GM19452 (cell line): ENCODE data around the gene NUMA1.
A peak's percentile ranks its signal among the peaks of the same experiment; 100 is the strongest.

Experiments
- ATAC-seq: cut with Tn5 transposase; IDR thresholded peaks from one replicate; pipeline ENCODE4 v1.9.1; 2021; ENCODE audit not compliant: unreplicated experiment

The NUMA1 gene

DNA sequence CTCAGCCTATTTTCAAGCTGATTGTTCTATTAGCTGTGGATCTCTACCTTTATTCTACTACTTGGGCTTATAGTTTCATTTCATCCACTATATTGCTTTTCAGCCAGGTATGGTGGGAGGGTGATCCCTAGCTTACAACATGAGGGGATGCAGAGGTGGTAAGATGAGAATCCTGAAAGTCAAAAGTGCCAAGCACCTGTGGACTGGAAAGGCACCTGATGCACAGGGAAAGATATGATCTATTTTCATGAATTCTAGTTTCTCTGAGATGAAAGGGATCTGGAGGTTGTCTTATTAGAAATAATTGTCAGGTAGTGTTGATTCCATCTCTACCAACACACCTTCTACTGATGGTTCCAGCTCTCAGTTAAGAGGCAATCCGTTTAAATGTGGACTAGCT, 103.3 kb downstream of the NUMA1 start:
- ATAC-seq = no peak

DNA sequence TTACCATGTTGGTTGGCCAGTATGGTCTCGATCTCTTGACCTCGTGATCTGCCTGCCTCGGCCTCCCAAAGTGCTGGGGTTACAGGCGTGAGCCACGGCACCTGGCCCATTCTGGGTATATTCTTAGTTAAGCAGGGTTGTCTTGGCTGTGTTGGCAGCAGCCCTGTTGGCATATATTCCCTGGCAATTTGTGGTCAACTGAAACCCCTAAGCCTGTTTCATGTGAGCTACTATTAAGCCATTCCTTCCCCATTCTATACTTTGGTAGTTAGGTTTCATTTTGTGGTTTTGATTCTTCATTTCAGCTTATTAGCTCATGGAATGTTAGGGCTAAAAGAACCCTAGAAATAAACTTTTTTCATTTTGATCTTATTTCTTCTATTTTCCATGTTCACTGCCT, 103.8 kb downstream of the NUMA1 start:
- no peak for ATAC-seq

DNA sequence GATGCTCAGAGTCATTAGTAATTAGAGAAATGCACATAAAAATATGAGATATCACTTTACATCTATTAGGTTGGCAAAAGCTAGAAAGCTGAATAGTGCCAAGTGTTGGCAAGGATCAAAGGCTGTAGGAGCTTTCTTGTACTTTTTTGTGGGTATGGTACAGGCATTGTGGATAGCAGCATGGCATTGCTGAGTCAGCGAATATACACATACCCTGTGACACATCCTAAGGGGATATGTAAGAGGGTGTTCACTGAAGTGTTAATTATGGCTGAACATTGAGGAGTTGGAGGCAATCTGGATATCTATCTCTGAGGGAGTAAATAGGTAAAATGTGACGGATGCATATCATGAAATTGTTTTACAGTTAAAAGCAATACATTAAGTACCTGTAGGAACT, 108.7 kb downstream of the NUMA1 start:
- no peak for ATAC-seq

DNA sequence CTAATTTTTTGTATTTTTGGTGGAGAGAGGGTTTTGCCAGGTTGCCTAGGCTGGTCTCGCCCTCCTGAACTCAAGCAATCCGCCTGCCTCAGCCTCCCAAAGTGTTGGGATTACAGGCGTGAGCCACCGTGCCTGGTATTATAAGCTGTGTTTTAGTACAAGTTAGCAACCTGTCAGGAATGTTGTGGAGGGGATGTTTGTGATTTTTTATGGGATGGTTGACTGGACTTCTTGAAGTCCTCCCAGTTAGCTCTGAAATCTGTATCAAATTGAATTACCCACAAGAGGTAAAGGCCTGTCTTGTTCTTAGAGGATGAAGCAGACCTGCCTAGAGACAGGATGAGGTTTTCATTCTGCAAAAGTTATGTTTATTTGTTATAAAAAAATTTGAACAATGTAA, 115.7 kb downstream of the NUMA1 start:
- no peak for ATAC-seq

DNA sequence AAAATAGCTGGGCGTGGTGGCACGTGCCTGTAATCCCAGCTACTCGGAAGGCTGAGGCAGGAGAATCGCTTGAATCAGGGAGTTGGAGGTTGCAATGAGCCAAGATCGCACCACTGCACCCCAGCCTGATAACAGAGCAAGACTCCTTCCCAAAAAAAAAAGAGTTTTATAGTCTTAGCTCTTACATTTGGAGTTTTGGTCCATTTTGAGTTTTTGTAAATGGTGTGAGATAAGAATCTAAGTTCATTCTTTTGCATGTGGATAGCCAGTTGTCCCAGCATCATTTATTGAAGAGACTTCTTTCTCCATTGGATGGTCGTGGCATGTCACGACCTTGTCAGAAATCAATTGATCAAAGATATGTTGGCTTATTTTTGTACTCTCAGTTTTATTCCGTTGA, 116.9 kb downstream of the NUMA1 start:
- ATAC-seq = no peak

DNA sequence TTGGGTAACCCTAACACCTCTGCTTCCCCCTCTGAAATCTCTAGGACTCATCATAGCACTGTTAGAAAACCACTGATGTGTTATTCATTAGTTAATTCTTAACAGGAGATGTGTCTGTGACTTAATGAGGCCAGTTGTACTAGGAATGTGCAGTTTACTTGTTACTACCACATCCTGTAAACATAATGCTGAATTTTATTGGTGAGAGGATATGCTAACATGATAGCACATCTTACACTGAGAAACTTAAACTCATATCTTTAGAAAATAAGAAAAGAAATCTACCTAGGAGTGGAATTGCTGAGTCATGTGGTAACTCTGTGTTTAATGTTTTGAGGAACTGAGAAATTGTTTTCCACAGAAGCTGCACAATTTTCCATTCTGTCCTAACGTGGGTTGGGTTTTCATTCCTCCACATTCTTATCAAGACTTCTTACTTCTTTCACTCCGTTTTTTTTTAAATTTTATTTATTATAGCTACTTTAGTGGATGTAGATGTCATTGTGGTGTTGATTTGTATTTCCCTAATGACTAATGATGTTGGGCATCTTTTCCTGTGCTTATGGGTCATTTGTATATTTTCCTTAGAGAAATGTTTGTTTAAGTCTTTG, 117.8 kb downstream of the NUMA1 start:
- peak; percentile 83 for ATAC-seq

DNA sequence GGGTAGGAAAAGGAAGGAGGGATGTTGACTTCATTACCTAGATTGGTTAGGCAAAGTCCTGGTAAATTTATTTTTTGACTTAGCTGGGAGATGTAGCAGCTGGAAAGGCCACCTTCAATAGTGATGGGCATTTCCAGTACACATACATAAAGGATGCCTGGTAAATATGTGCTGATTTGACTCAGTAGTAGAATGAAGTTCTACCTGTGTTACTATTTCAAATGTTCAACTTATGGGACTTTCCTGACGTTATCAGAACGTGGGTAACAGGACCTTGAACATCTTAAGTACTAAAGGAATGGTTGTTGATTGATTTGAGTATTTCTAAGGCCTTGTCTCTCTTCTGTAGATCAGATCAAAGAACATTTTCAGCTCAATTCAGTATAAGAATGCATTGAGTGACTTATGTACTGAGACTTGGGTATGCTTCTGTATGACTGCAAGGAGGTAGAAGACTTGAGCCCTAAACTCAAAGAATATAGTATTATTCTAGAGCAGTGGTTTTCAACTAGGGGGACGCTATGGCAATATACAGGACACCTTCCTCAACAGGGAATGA, 124.4 kb downstream of the NUMA1 start:
- ATAC-seq = no peak
